HG03159 (cell line): Measurements from ENCODE around the gene WDR86.

ENCODE experiments used
- ATAC-seq: cut with Tn5 transposase; IDR thresholded peaks from one replicate; pipeline ENCODE4 v1.9.1; 2021; ENCODE audit warnings: mild to moderate bottlenecking, moderate library complexity; ENCODE audit not compliant: unreplicated experiment

Gene WDR86

GRCh38 chr7:151363182-151363581 is 46.7 kb downstream of the WDR86 start:
- ATAC-seq: no peak

- no peak for ATAC-seq
Measured at GRCh38 chr7:151361193-151361959, 48.5 kb downstream of the WDR86 start.

- ATAC-seq: peak; percentile 20
Measured at GRCh38 chr7:151352512-151352911, 57.3 kb downstream of the WDR86 start.

GRCh38 chr7:151351967-151352366 is 57.9 kb downstream of the WDR86 start:
- peak; percentile 42 for ATAC-seq

GRCh38 chr7:151351027-151351426 is 58.8 kb downstream of the WDR86 start:
- ATAC-seq: no peak

GRCh38 chr7:151349507-151349853 is 60.4 kb downstream of the WDR86 start:
- peak; percentile 30 for ATAC-seq

- no peak for ATAC-seq
Measured at GRCh38 chr7:151348970-151349369, 60.9 kb downstream of the WDR86 start.

GRCh38 chr7:151347200-151347599 is 62.6 kb downstream of the WDR86 start:
- ATAC-seq: no peak

GRCh38 chr7:151346470-151346769 is 63.4 kb downstream of the WDR86 start:
- no peak for ATAC-seq

- ATAC-seq: no peak
Measured at GRCh38 chr7:151345576-151346469, 64.0 kb downstream of the WDR86 start.

- ATAC-seq: no peak
Measured at GRCh38 chr7:151343516-151343915, 66.3 kb downstream of the WDR86 start.

GRCh38 chr7:151342811-151343210 is 67.0 kb downstream of the WDR86 start:
- ATAC-seq: peak; percentile 2

GRCh38 chr7:151342102-151342646 is 67.7 kb downstream of the WDR86 start:
- ATAC-seq: peak; percentile 54

GRCh38 chr7:151341357-151342101 is 68.3 kb downstream of the WDR86 start, which contains the start of gene NUB1:
NUB1 (plus strand) TSS chr7:151341812; CDS start chr7:151345350, 3,538 bp downstream.
- peak; percentile 53 for ATAC-seq

GRCh38 chr7:151340794-151341356 is 69.0 kb downstream of the WDR86 start:
- ATAC-seq: no peak

GRCh38 chr7:151339651-151340382 is 70.0 kb downstream of the WDR86 start:
- ATAC-seq: peak; percentile 42

GRCh38 chr7:151338809-151339208 is 71.0 kb downstream of the WDR86 start:
- ATAC-seq: no peak

GRCh38 chr7:151337346-151337745 is 72.5 kb downstream of the WDR86 start:
- no peak for ATAC-seq

GRCh38 chr7:151336027-151336708 is 73.7 kb downstream of the WDR86 start:
- no peak for ATAC-seq

- no peak for ATAC-seq
Measured at GRCh38 chr7:151334628-151335027, 75.2 kb downstream of the WDR86 start.
